ENCODE data around the gene DHRSX. TPM values are rescaled to one million over a fixed set of nuclear protein-coding genes. Genes with fewer than 3 reads are reported as not detected.

Gene DHRSX
- total and polyA plus RNA-seq, 2 of the 13 experiments (the other 11 are each of a cell fraction or from before 2014, with no cell fraction given): 15.5 to 24.3 TPM

DNA sequence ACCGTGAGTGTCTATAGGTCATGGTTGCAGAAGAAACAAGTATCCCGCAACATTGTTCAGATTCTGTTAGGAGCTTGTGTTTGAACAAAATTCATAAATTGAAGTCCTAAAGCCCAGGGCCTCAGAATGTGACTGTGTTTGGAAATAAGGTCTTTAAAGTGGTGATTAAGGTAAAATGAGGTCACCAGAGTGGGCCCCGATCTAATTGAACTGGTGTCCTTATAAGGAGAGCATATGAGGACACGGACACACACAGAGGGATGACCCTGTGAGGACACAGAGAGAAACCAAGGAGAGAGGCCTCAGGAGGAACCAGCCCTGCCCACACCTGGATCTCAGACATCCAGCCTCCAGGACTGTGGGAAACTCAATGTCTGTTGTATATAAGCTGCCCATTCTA is 76.9 kb downstream of the DHRSX start:
- no peak overlapping the region for H3K4me3 ChIP-seq (replicated peaks in 1 of 3; ENCODE audit: insufficient read depth in 1 of 3, low read depth in 2 of 3, low read length in 3 of 3)
- H3K79me2 ChIP-seq (ENCODE audit: insufficient read depth, low read length): no peaks in the 10 kb centered on the region
- FAIRE-seq (no peak), ATAC-seq (no peak), DNase-seq (ENCODE audit: low spot score) (no peak)
- in situ Hi-C loops (cut with HindIII; ENCODE audit: extremely low pct_ligation_motif_present, low pct_unique_long_range_greater_than_20kb): no loop called here
- no peaks in the 10 kb centered on the region for H3K9me3 ChIP-seq (ENCODE audit: low read length)
- no peak overlapping the region for H3K9ac ChIP-seq (ENCODE audit: insufficient read depth, low read depth, low read length)
- intact Hi-C loops (cut with micrococcal nuclease; ENCODE audit: unreplicated experiment): no loop called here
- H3K4me1 ChIP-seq (ENCODE audit: insufficient read depth, low read length): peaks cover 9% of the 10 kb centered on the region; the same call in 1 of the 2 replicates
- TF ChIP-seq ZFP36L1 (CRISPR knock-in tag; IDR thresholded peaks at IDR 0.05) (no peak), ZNF672 (CRISPR knock-in tag; IDR thresholded peaks at IDR 0.05) (no peak), RARA (CRISPR knock-in tag; IDR thresholded peaks at IDR 0.05) (no peak), MTF2 (CRISPR knock-in tag; IDR thresholded peaks at IDR 0.05; ENCODE audit: borderline replicate concordance) (no peak), ZSCAN9 (CRISPR knock-in tag; IDR thresholded peaks at IDR 0.05; ENCODE audit: borderline replicate concordance) (no peak), ZNF33B (CRISPR knock-in tag; IDR thresholded peaks at IDR 0.05) (no peak), MAFG (CRISPR knock-in tag; IDR thresholded peaks at IDR 0.05) (no peak), ATF1 (CRISPR knock-in tag; IDR thresholded peaks at IDR 0.05) (no peak), RNF2 (conservative IDR thresholded peaks at IDR 0.05; ENCODE audit: low read depth) (no peak), EP300 (IDR thresholded peaks at IDR 0.05; ENCODE audit: low read depth in 2 of 2, low read length in 2 of 2) (no peak), EP300 (CRISPR knock-in tag; IDR thresholded peaks at IDR 0.05; ENCODE audit: borderline replicate concordance) (no peak), ZNF263 (CRISPR knock-in tag; IDR thresholded peaks at IDR 0.05) (no peak), ZNF792 (CRISPR knock-in tag; IDR thresholded peaks at IDR 0.05) (no peak), BRCA1 (CRISPR knock-in tag; IDR thresholded peaks at IDR 0.05) (no peak)
- TF ChIP-seq, protein P1, sequence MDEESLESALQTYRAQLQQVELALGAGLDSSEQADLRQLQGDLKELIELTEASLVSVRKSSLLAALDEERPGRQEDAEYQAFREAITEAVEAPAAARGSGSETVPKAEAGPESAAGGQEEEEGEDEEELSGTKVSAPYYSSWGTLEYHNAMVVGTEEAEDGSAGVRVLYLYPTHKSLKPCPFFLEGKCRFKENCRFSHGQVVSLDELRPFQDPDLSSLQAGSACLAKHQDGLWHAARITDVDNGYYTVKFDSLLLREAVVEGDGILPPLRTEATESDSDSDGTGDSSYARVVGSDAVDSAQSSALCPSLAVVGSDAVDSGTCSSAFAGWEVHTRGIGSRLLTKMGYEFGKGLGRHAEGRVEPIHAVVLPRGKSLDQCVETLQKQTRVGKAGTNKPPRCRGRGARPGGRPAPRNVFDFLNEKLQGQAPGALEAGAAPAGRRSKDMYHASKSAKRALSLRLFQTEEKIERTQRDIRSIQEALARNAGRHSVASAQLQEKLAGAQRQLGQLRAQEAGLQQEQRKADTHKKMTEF (CRISPR knock-in tag; IDR thresholded peaks at IDR 0.05): no peak
- TF ChIP-seq, protein P2, sequence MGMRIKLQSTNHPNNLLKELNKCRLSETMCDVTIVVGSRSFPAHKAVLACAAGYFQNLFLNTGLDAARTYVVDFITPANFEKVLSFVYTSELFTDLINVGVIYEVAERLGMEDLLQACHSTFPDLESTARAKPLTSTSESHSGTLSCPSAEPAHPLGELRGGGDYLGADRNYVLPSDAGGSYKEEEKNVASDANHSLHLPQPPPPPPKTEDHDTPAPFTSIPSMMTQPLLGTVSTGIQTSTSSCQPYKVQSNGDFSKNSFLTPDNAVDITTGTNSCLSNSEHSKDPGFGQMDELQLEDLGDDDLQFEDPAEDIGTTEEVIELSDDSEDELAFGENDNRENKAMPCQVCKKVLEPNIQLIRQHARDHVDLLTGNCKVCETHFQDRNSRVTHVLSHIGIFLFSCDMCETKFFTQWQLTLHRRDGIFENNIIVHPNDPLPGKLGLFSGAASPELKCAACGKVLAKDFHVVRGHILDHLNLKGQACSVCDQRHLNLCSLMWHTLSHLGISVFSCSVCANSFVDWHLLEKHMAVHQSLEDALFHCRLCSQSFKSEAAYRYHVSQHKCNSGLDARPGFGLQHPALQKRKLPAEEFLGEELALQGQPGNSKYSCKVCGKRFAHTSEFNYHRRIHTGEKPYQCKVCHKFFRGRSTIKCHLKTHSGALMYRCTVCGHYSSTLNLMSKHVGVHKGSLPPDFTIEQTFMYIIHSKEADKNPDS (CRISPR knock-in tag; IDR thresholded peaks at IDR 0.05): no peak
- TF ChIP-seq, protein P3, sequence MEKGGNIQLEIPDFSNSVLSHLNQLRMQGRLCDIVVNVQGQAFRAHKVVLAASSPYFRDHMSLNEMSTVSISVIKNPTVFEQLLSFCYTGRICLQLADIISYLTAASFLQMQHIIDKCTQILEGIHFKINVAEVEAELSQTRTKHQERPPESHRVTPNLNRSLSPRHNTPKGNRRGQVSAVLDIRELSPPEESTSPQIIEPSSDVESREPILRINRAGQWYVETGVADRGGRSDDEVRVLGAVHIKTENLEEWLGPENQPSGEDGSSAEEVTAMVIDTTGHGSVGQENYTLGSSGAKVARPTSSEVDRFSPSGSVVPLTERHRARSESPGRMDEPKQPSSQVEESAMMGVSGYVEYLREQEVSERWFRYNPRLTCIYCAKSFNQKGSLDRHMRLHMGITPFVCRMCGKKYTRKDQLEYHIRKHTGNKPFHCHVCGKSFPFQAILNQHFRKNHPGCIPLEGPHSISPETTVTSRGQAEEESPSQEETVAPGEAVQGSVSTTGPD (CRISPR knock-in tag; IDR thresholded peaks at IDR 0.05): no peak
- TF ChIP-seq, protein P4, sequence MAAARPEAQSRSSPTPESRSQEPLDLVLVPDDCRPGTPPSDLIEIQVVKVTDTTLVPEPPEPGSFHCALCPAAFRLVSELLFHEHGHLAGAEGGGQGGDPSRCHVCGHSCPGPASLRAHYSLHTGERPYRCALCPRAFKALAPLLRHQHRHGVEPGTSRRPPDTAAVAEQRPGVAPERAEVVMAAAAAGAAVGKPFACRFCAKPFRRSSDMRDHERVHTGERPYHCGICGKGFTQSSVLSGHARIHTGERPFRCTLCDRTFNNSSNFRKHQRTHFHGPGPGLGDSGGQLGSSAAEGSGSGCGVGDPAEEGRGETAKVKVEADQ (CRISPR knock-in tag; IDR thresholded peaks at IDR 0.05; ENCODE audit: borderline replicate concordance): no peak
- H3K27ac ChIP-seq (ENCODE audit: extremely low read length, insufficient read depth, low read length): no peak overlapping the region
- WGBS (ENCODE audit: low lambda C conversion rate): 85% methylated on average over 4 of the region's 4 CpGs
- no peak overlapping the region for H3K4me2 ChIP-seq (ENCODE audit: low read depth, low read length)
- no TSS peak for BruUV-seq (replicated peaks)
- no peaks in the 10 kb centered on the region for H4K20me1 ChIP-seq (ENCODE audit: insufficient read depth, low read length)
- peaks cover 0 to 14% of the 10 kb centered on the region in 2 experiments; a peak in 2 of 5 replicates for H3K36me3 ChIP-seq (replicated peaks in 1 of 2; ENCODE audit: control insufficient read depth in 1 of 2, insufficient read depth in 2 of 2, low read length in 2 of 2)
- POLR2A ChIA-PET: no interaction called here
- CTCF ChIA-PET (ENCODE audit: low intra/inter-chr PET ratio, low total read pairs): no interaction called here
- no peak overlapping the region for H2AFZ ChIP-seq (ENCODE audit: low read length)
- no peaks in the 10 kb centered on the region for H3K27me3 ChIP-seq (ENCODE audit: control insufficient read depth in 1 of 2, insufficient read depth in 2 of 2, low read length in 2 of 2)

Measured in HepG2 (cell line).